ENCODE measurements around the gene JUN. TPM values are rescaled to one million over a fixed set of nuclear protein-coding genes. Genes with fewer than 3 reads are reported as not detected.
"Not testable (repeated sequence)": the region's sequence is repeated elsewhere in the genome, so short reads cannot be mapped to it uniquely, and the experiment has no call there.

Gene JUN
- total RNA-seq, 1 experiment from 2014 or later: 132 TPM

- DNase-seq (ENCODE audit: low read depth): peak; percentile 23
These were observed 25.6 kb upstream of the JUN start for GRCh38 chr1:58809325-58810010.

- no peak for DNase-seq (ENCODE audit: low read depth)
These were observed 24.2 kb upstream of the JUN start for GRCh38 chr1:58808077-58808476.

DNA sequence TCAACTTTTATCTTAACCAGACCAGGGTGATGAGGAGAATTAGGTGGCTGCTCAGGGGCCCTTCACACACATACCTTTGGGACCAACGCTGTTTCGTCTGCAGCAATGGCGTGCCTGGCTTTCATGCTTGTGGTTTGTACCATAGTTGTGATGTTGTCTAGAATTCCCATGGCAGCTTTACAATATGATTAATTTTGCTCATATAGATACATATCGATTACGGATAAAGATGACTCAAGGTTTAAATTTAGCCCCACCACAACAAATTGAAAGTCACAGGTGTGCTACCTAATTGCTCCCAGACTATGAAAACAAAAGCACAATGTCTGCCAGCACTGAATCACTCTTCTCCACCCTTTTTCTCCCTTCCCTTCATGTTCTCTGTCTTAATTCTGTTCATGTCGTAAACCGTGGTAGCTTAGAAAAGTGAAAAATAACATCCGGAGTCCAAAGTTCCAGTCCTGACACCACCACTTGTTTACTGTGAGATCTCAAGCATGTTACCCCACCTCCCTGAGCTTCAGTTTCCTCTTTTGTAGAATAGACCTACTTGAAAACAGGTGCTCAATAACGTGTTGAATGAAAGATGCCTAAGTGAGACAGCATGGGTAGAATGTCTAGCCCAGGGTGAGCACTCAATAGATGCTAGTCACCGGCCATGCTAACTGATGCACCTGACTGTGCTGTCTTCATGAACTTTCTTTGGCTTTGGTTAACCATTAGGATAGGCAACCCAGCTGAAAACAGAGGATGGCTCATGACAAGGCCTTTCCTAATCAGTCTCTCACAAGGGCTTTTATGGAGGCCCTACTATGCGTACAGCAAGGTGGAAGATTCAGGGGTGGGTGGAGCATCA lies 22.1 kb upstream of the JUN start:
- DNase-seq (ENCODE audit: low read depth): no peak

DNA sequence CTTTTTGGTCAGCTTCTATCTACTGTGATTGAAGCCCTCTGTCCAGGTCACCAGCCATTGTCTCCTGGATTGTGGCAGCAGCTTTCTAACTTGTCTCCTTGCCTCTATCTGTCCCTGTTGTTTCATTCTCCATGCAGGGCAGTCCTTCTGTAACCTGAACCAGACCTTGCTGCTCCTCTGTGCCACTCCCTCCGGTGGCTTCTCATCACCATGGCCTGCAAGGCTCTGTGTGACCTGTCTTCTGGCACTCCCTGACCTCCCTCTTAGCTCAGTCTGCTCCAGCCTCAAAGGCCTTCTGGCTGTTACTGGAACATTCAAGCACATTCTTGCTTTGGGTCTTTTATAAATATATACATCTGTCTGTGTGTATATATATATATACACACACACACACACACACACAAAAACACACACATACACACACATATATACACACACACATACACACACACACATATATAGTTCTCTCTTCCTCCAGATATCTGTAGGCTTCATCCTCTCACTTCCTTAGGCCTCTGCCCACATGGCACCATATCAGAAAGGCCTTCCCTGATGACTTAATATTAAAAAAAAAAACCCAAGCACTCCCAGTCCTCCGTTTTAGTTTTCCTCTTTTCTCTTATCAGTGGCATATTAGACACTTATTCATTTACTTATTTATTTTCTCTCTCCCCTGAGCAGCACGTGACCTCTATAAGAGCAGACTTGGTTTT lies 21.2 kb upstream of the JUN start:
- DNase-seq (ENCODE audit: low read depth): no peak

DNA sequence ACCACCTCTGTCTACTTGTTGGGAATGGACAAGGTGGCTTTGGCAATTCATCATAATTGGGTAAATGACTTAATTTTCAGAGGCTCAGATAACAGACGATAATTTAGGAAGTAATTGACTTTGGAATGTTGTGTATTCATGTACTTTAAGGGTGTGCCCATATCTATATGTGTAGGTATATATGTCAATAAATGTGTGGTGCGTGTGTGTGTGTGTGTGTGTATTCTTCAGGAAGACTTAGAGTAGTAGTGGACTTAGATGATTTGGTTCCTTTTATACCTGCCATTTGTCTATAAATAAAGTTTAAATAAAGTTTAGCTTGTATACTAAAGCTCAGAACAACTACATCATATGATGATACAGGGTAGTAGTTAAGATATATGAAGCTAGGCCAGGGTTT lies 20.0 kb upstream of the JUN start:
- DNase-seq (ENCODE audit: low read depth): no peak

GRCh38 chr1:58802640-58803399 lies 19.0 kb upstream of the JUN start:
- DNase-seq (ENCODE audit: low read depth): no peak

DNA sequence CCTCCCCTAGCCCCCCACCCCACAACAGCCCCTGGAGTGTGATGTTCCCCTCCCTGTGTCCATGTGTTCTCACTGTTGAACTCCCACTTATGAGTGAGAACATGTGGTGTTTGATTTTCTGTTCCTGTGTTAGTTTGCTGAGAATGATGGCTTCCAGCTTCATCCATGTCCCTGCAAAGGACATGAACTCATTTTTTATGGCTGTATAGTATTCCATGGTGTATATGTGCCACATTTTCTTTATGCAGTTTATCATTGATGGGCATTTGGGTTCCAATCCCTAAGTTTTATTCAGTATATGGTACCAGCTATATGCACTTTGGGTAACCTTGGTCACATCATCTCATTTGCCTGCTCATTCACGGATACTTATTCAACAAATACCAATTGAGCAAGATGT lies 17.4 kb upstream of the JUN start:
- DNase-seq (ENCODE audit: low read depth): not testable (repeated sequence)

- DNase-seq (ENCODE audit: low read depth): no peak
These were observed 15.8 kb upstream of the JUN start for GRCh38 chr1:58799650-58800049.

GRCh38 chr1:58798910-58799442 lies 15.1 kb upstream of the JUN start:
- DNase-seq (ENCODE audit: low read depth): no peak

DNA sequence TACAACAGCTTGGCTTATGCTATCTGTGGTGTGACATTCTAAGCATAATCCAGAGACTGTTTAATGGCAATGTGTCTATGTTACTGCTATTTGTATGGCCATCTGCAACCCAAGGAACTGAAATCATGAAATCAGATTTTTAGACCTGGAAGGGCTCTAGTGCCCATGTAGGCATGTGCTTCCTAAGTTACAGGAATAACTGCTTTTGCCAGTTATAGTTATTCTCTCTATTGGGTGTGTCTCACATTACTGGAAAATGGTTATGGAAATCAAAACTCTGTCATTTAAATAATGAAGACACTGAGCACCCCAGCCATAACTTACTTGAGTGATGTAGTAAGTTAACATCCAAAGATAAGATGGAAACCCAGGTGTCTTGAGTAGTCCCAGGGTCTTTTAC lies 12.6 kb upstream of the JUN start:
- no peak for DNase-seq (ENCODE audit: low read depth)

GRCh38 chr1:58794585-58794984 lies 10.7 kb upstream of the JUN start:
- no peak for DNase-seq (ENCODE audit: low read depth)

GRCh38 chr1:58792846-58793245 lies 9.0 kb upstream of the JUN start:
- DNase-seq (ENCODE audit: low read depth): no peak

DNA sequence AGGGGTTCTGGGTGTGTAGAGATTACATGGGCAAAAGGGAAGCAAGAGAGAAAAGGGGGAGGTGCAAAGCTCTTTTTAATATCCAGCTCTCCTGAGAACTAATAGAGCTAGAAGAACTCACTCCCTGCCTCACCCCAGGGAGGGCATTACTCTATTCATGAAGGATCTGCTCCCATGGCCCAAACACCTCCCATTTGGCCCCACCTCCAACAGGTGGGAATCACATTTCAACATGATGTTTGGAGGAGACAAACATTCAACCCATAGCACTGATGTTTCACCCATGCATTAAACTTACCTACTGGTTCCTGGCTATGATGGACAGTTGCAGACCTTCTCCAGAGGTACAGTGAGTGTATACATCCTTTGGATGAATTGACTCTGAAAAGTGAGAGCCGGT lies 7.3 kb upstream of the JUN start:
- DNase-seq (ENCODE audit: low read depth): no peak

DNA sequence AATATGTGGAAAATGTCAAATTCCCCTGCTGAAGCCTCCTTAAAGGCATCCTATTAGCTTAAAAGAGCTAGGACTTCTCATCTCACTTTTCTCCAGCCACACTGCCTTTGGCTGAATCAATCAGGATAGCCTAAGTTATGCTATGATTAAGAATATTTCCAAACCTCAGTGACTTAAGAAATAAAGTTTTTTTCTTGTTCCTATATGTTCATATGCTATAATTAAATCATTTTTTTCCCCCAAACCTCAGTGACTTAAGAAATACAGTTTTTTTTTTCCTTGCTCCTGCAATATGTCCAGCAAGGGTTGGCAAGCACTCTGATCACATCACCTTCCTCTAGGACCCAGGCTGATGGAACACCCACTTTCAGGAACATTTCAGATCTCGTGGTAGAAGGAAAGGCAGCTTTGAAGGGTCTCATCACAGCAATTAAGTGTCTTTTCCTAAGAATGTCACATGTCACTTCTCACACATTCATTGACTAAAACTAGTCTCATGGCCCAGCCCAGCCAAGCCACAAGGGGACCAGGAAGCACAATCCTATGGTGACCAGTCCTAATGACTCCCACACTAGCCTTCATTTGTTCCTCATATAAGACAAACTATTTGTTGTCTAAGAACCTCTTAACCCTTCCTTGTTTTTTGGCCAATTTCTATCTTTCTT lies 6.3 kb upstream of the JUN start:
- no peak for DNase-seq (ENCODE audit: low read depth)

GRCh38 chr1:58789322-58789856 lies 5.5 kb upstream of the JUN start:
- DNase-seq (ENCODE audit: low read depth): no peak

DNA sequence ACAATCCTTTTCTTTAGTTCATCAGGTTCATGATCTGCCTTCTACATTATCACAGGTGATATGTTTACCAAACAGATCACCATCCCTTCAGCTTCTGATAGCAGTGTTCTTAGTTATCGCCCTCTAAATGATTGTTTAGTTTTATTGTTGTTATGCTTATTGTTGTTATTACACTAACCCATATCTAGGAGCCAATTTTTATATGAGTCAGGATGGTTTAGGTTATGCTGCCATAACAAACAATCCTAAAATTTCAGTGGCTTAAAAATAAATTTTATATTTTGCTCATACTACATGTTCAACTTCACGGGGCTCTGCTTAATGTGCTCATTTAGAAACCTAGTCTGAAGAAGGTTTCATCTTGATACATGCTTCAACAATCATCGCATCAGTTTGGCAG lies 4.4 kb upstream of the JUN start:
- no peak for DNase-seq (ENCODE audit: low read depth)

DNA sequence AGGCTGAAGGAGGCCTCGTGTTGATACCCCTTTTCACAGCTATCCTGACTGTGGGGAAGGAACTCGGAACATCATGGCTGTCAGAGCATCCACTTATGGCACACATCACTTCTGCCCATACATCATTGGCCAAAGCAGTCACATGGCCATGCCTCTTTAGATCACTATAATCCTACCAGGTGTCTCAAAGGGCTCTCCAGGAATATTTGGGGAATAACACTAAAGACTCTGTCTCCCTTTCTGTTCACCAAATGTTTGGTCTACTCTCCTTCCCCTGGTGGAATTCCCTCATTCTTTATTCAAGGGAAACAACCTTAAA lies 3.0 kb upstream of the JUN start:
- DNase-seq (ENCODE audit: low read depth): no peak

DNA sequence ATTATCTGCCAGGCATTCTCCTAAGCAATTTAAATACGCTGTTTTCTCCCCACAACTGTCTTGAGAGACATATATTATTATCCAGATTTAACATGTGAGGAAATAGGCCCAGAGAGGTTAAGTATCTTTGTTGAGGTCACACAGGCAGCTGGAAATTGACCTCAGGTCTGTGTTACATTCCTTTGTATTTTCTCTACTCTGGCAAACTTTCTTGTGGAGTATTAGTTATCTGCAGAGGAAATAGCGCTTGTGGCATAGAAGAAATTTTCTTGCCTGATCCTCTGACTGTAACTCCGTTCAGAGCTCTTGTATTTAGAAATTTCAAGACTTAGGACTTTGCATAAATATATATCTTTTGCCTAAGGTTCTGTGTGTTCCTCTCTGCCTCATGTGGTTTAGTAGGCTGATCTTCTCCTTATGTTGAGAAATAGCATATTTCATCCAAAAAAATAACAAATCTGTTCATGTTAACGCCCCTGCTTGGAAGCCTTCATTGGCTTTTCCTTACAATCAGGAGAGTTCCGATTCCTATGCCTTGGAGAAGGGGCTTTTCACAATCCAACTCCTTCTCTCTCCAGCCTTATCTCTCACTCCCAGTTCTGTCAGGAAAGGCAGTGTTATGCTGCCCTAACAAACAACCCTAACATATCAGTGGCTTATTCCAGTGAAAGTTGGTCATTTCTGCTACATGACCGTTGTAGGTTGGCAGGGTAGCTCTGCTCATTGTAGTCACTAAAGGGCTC lies 2.5 kb upstream of the JUN start:
- no peak for DNase-seq (ENCODE audit: low read depth)

- DNase-seq (ENCODE audit: low read depth): peak; percentile 77
These were observed 1.7 kb upstream of the JUN start for GRCh38 chr1:58785442-58786058.
